ENCODE results near the gene DLGAP1.
"Not testable (repeated sequence)": the region's sequence is repeated elsewhere in the genome, so short reads cannot be mapped to it uniquely, and the experiment has no call there.

Gene DLGAP1

GRCh38 chr18:3620146-3621119 lies 834.7 kb downstream of the DLGAP1 start:
- DNase-seq (ENCODE audit: low spot score), result no peak

GRCh38 chr18:3619746-3620145 lies 835.4 kb downstream of the DLGAP1 start:
- no peak for DNase-seq (ENCODE audit: low spot score)

- no peak for DNase-seq (ENCODE audit: low spot score)
Observed at GRCh38 chr18:3619222-3619621, 835.9 kb downstream of the DLGAP1 start.

- no peak for DNase-seq (ENCODE audit: low spot score)
Observed at GRCh38 chr18:3616744-3617143, 838.4 kb downstream of the DLGAP1 start.

GRCh38 chr18:3616142-3616541 lies 839.0 kb downstream of the DLGAP1 start:
- DNase-seq (ENCODE audit: low spot score), result no peak

- DNase-seq (ENCODE audit: low spot score), result no peak
Observed at GRCh38 chr18:3615374-3615985, 839.6 kb downstream of the DLGAP1 start.

- no peak for DNase-seq (ENCODE audit: low spot score)
Observed at GRCh38 chr18:3612315-3612714, 842.8 kb downstream of the DLGAP1 start.

GRCh38 chr18:3611313-3612090 lies 843.6 kb downstream of the DLGAP1 start:
- no peak for DNase-seq (ENCODE audit: low spot score)

GRCh38 chr18:3610813-3611212 lies 844.3 kb downstream of the DLGAP1 start:
- DNase-seq (ENCODE audit: low spot score), result no peak

GRCh38 chr18:3610188-3610708 lies 844.9 kb downstream of the DLGAP1 start:
- DNase-seq (ENCODE audit: low spot score), result no peak

GRCh38 chr18:3608488-3608887 lies 846.6 kb downstream of the DLGAP1 start:
- DNase-seq (ENCODE audit: low spot score), result no peak

GRCh38 chr18:3608099-3608453 lies 847.0 kb downstream of the DLGAP1 start:
- DNase-seq (ENCODE audit: low spot score), result not testable (repeated sequence)

GRCh38 chr18:3607309-3608098 lies 847.6 kb downstream of the DLGAP1 start:
- no peak for DNase-seq (ENCODE audit: low spot score)

- DNase-seq (ENCODE audit: low spot score), result not testable (repeated sequence)
Observed at GRCh38 chr18:3606863-3607262, 848.2 kb downstream of the DLGAP1 start.

- peak; percentile 66 for DNase-seq (ENCODE audit: low spot score)
Observed at GRCh38 chr18:3605954-3606443, 849.1 kb downstream of the DLGAP1 start.

- no peak for DNase-seq (ENCODE audit: low spot score)
Observed at GRCh38 chr18:3605486-3605952, 849.6 kb downstream of the DLGAP1 start.

- peak; percentile 63 for DNase-seq (ENCODE audit: low spot score)
Observed at GRCh38 chr18:3604498-3605408, 850.4 kb downstream of the DLGAP1 start.

- no peak for DNase-seq (ENCODE audit: low spot score)
Observed at GRCh38 chr18:3604235-3604497, 850.9 kb downstream of the DLGAP1 start.

- DNase-seq (ENCODE audit: low spot score), result peak; percentile 59
Observed at GRCh38 chr18:3603421-3604234, 851.5 kb downstream of the DLGAP1 start.
